GM12891 (cell line): ENCODE measurements around the gene BTD.

Experiments used
- POLR2A ChIP-seq: IDR thresholded peaks from 2 replicates; pipeline ENCODE4 v1.6.1; 2011; ENCODE audit warnings: low read depth, low read length, control low read depth
- POLR2AphosphoS5 ChIP-seq: IDR thresholded peaks from 2 replicates; pipeline ENCODE4 v1.6.1; 2011; ENCODE audit warnings: low read depth, low read length, control low read depth
- POU2F2 ChIP-seq: IDR thresholded peaks from 2 replicates; pipeline ENCODE4 v1.6.1; 2011; ENCODE audit warnings: low read depth, mild to moderate bottlenecking, control low read depth, low read length, moderate library complexity
- TAF1 ChIP-seq: IDR thresholded peaks from 2 replicates; pipeline ENCODE4 v1.6.1; 2011; ENCODE audit warnings: low read depth, low read length, control low read depth

DNA sequence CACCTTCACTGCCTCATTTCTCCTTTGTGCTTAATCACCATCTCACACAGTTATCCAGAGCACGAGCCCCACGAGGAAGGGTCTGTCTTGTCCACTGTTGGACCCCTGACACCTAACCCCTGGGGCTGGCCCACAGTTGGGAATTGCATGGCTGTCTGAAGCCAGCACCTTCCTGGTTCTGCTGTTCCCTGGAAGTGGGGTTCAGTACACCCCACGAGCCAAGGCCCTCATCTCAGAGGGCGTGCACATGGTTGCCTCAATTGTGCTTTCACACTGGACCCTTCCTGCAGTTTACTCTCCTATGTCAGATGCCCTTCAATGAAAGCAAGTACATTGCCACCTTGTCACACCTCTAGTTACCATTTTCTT, 30.7 kb downstream of the BTD start:
- TF ChIP-seq POLR2A (no peak), POLR2AphosphoS5 (no peak), TAF1 (no peak), POU2F2 (no peak)
